Left colon (tissue), 2 donors: Measurements from ENCODE around the gene KRTAP1-5. TPM values are rescaled to one million over a fixed set of nuclear protein-coding genes. Genes with fewer than 3 reads are reported as not detected.
"Not testable (repeated sequence)": the region's sequence is repeated elsewhere in the genome, so short reads cannot be mapped to it uniquely, and the experiment has no call there.

Experiments used
- ATAC-seq: fragments of 200-7000 bp; cut with Tn5 transposase; one replicate; pipeline ENCODE4 v1.9.1; 2020; ENCODE audit warnings: mild to moderate bottlenecking, moderate library complexity
- DNase-seq, 2 donors: peaks; one replicate each; pipeline ENCODE4 v3.0.0-alpha.2; 2020
- intact Hi-C, 2 donors: fragments of 100-400 bp; cut with DNase I in 1 of 2; cut with micrococcal nuclease in 1 of 2; formaldehyde crosslinking; loops; one replicate each; pipeline versions ENCODE4 v1.11.2 to v1.14.0; 2022; cut with DNase I, micrococcal nuclease
- total RNA-seq, 2 donors: library from RNA; stranded (reverse); fragmentation: NEBNext Ultra II Directional; extraction: Animal tissue kit (Norgen Biotek cat#: 25700); gene quantifications; one replicate each; pipeline ENCODE4 v1.2.1, GENCODE V29; 2021
- donor health status: DM: no; HTN: no; CAD: no.
- donor health status: DM: yes; HTN: yes; CAD: no.

Gene KRTAP1-5
- total RNA-seq, 2 donors from 2014 or later: not detected

GRCh38 chr17:41054025-41054424 lies 27.0 kb upstream of the KRTAP1-5 start:
- DNase-seq (no peak), ATAC-seq (no peak)
- intact Hi-C loops: no loop called here

DNA sequence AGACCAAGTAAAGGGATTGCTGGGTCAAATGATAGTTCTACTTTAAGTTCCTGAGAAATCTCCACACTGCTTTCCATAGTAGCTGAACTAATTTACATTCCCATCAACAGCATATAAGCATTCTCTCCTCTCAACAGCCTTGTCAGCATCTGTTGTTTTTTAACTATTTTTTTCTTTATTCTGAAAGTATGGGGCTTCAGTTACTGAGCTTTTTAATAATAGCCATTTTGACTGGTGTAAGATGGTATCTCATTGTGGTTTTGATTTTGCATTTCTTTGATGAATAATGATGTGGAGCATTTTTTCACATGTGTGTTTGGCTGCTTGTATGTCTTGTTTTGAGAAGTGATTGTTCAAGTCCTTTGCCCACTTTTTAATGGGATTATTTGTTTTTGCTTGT lies 25.6 kb upstream of the KRTAP1-5 start:
- ATAC-seq (no peak), DNase-seq (no peak)
- intact Hi-C loops: no loop called here

- ATAC-seq: no peak
- intact Hi-C loops: no loop called here
- no peak for DNase-seq
Observed at GRCh38 chr17:41049110-41049509, 22.1 kb upstream of the KRTAP1-5 start.

DNA sequence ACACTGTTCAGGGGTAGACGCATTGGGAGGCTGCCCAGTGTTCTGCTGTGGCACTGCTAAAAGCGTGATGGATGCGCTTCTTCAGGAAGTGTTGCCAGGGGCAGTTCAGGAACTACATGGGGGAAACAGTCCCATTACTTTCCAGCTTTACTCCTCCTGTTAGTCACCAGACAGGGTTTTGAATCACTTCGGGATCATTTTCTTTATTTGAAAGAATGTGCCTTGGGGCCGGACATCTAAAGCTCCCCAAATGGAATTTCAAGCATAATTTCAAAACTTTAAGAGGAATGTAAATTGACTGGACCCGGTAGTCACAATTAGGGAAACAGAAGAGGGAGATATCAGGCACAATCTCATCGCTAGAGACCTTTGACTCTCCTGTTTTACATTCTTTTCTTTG lies 21.4 kb upstream of the KRTAP1-5 start:
- no peak for DNase-seq
- no peak for ATAC-seq
- intact Hi-C loops: no loop called here

GRCh38 chr17:41046735-41047465 lies 19.9 kb upstream of the KRTAP1-5 start, which contains the start of gene KRTAP2-1:
Gene KRTAP2-1 (minus strand): TSS chr17:41047316. CDS start chr17:41047267, 49 bp downstream.
- intact Hi-C loops, ATAC-seq, DNase-seq: not testable (repeated sequence)

- no peak for DNase-seq
- ATAC-seq: no peak
- intact Hi-C loops: no loop called here
Observed at GRCh38 chr17:41042953-41043352, 15.9 kb upstream of the KRTAP1-5 start.

DNA sequence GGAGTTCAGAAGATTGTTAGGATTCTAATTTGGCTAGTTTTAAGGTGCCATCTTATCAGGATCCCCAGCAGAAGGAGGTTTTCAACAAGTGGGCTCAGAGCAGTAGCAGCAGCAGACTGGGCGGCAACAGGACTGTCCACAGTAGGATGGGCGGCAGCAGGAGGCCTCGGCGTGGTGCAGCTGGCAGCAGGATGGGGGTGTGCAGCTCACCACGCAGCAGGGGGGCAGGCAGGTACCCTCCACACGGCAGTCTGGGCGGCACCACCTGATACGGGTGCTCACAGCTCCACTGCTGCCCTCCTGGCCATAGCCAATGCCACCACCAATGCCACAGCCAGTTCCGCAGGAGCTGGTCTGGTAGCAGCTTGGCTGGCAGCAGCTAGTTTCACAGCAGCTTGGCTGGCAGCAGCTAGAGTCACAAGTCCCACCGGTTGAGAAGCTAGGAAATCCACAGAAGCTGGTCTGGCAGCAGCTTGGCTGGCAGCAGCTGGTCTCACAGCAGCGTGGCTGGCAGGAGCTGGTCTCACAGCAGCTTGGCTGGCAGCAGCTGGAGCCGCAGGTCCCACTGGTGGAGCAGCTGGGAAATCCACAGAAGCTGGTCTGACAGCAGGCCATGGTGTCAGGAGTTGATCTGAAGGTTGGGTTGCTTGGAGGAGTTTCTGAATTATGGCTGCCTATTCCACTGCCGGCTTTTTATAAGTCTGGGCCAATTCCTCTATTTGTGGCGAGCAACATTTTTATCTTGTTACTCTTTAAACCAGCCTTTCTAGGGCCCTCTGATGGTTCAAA lies 14.0 kb upstream of the KRTAP1-5 start, which contains the start of gene KRTAP1-1:
Gene KRTAP1-1, minus strand, starts transcription at position 668 of the 789 bp plus-strand sequence. Its CDS starts 53 bp downstream, at position 615.
- intact Hi-C loops, ATAC-seq, DNase-seq: not testable (repeated sequence)

GRCh38 chr17:41037853-41038350 lies 10.9 kb upstream of the KRTAP1-5 start:
- ATAC-seq (no peak), DNase-seq (no peak)
- intact Hi-C loops: no loop called here

- intact Hi-C loops: not testable (repeated sequence)
Observed at GRCh38 chr17:41034346-41034935, 7.4 kb upstream of the KRTAP1-5 start, which contains the start of gene KRTAP1-3. Gene KRTAP1-3 (minus strand): TSS chr17:41034874. CDS start chr17:41034821, 53 bp downstream.

GRCh38 chr17:41029633-41030245 lies 2.7 kb upstream of the KRTAP1-5 start, which contains the start of gene KRTAP1-4:
Gene KRTAP1-4 (minus strand): TSS chr17:41030195. CDS start chr17:41030078, 117 bp downstream.
- DNase-seq: no peak
- intact Hi-C loops: no loop called here
- no peak for ATAC-seq

More at GRCh38 chr17:41034346-41034935, 7.4 kb upstream of the KRTAP1-5 start, which contains the start of gene KRTAP1-3:
- DNase-seq, ATAC-seq: not testable (repeated sequence)

DNA sequence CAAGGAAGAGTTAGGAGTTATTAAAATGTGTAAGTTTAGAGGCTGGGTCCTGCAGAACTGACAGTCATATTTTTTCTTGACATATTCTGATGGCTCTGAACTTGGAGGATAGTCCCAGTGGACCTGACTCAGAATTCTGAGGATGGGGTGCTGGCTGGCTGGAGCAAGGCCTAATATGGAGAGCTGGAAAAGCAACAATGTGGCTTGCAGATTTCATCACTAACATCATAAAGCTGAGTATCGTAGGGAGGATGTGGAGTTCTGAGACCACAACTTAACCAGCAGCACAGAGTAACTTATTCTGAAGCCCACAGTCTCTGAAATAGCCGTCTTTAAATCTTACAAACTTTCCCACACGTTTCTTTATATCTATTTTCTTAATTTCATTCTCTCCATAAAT lies 2.3 kb downstream of the KRTAP1-5 start:
- intact Hi-C loops: no loop called here
- ATAC-seq: no peak
- no peak for DNase-seq

- intact Hi-C loops: no loop called here
- ATAC-seq: no peak
- no peak for DNase-seq
Observed at GRCh38 chr17:41020336-41020735, 6.7 kb downstream of the KRTAP1-5 start.

- no peak for ATAC-seq
- intact Hi-C loops: no loop called here
- no peak for DNase-seq
Observed at GRCh38 chr17:41019415-41019814, 7.6 kb downstream of the KRTAP1-5 start.

- ATAC-seq (no peak), DNase-seq (no peak)
- intact Hi-C loops: no loop called here
Observed at GRCh38 chr17:41018541-41018940, 8.5 kb downstream of the KRTAP1-5 start.

GRCh38 chr17:41016578-41017215 lies 10.3 kb downstream of the KRTAP1-5 start:
- intact Hi-C loops: no loop called here
- ATAC-seq (no peak), DNase-seq (no peak)

GRCh38 chr17:41015454-41015853 lies 11.6 kb downstream of the KRTAP1-5 start:
- no peak for DNase-seq
- intact Hi-C loops: no loop called here
- no peak for ATAC-seq

GRCh38 chr17:41013606-41014005 lies 13.4 kb downstream of the KRTAP1-5 start:
- intact Hi-C loops: no loop called here
- DNase-seq (no peak), ATAC-seq (no peak)

DNA sequence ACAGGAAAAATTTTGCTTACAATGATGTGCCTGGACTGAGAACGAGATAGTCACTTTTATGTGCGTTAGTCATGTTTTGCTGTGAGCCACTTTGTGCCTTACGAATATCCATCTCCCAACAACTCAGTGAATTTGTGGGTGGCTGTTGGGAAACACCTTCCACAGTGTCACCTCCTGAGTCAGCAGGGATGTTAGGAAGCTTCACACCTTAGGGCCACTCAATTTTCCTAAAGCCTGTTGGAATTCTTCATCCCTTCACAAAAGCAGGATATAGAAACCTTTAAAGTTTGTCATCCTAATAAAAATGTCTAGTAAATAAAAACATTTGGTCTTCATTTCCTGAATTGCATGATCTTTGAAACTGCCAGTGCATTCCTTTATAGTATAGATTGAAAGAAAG lies 13.8 kb downstream of the KRTAP1-5 start:
- intact Hi-C loops: no loop called here
- ATAC-seq (no peak), DNase-seq (no peak)
